ENCODE results near the gene LMAN1.

Gene LMAN1

DNA sequence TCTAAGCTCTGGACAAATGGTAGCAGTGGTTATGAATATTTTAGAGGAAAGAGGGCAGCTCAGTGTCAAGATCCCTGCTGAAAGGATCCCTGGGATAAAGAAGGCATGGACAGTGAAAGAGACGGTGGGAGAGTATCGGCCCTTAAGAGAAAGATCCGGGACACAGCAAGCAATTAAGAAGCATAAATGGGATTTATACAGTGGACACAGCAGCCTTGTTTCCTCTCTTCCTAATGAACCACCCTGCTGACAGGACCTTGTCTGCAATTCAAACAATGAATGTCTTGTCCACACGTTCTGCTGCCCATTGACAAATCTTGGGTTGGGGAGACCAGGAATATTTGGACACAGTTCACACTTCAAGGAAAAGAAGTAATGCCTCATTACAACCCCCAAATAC lies 57.1 kb downstream of the LMAN1 start:
- no peak for DNase-seq

GRCh38 chr18:59300676-59301285 lies 58.3 kb downstream of the LMAN1 start:
- DNase-seq: no peak

DNA sequence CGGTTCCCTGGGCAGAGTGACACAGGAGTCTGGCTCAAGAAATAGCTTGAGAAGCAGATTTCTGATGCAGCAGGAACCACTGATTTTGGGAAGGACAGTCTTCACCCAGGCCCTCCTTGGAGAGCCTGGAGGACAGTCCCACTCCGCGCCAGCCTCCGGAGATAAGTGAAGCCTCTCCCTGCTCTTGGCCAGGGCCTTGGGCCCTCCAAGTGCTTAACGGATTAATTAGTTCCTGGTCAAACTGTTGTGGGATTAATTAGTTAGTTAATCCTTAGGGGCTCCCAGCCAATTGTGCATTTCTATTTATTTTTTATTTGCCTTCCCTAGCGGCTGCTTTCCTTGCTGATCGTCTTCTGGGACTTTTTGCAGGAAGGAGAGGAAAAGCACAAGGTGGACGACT lies 60.2 kb downstream of the LMAN1 start:
- DNase-seq: no peak

GRCh38 chr18:59293317-59293716 lies 65.7 kb downstream of the LMAN1 start:
- no peak for DNase-seq

GRCh38 chr18:59286341-59286740 lies 72.7 kb downstream of the LMAN1 start:
- DNase-seq: no peak

DNA sequence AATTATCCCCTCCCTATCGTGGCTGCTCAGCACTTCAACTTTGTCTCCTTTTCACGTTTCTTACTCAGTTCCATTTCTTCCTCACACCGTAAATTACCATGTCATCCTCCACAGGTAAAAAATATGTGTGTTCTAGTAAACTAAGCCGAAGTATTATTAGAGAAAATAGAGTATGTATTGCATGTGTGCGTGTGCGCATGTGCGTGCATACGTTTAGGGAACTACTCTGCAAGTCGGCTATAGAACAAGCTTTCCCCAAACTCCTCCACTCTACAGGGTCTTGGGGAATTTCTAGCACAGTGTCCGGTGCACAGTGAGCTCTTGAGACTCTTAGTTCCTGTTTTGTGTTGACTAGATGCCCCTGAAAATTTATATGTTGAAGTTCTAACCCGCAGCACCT lies 76.7 kb downstream of the LMAN1 start:
- no peak for DNase-seq

DNA sequence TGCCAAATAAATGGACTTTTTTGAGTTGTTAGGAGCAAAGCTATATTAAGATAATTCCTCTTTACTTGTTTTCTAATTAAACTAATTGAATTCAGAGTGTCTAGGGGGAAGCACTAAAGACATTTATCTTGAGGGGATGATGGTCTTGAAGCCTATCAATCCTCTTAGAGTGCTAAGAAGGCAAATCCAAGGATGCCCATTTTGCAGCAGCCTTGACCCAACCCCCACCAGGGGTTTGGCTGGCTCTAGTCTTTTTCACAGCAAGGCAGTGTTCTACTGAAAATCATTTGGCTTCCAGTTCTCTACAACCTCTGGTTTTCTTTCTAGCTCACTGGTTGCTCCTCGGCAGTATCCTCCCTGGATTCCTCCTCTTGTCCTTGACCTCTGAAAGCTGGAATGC lies 79.3 kb downstream of the LMAN1 start:
- DNase-seq: no peak

- no peak for DNase-seq
These were observed 79.9 kb downstream of the LMAN1 start for GRCh38 chr18:59279193-59279592.

- DNase-seq: no peak
These were observed 80.3 kb downstream of the LMAN1 start for GRCh38 chr18:59278793-59279192.
